GM18861 (cell line): ENCODE data around the gene BCAS3.
"Not testable (repeated sequence)": the region's sequence is repeated elsewhere in the genome, so short reads cannot be mapped to it uniquely, and the experiment has no call there.

Source experiments
- ATAC-seq: cut with Tn5 transposase; IDR thresholded peaks from one replicate; pipeline ENCODE4 v1.9.1; 2021; ENCODE audit not compliant: unreplicated experiment

The BCAS3 gene

GRCh38 chr17:60781880-60782412 lies 104.3 kb downstream of the BCAS3 start:
- no peak for ATAC-seq

- no peak for ATAC-seq
Observed at GRCh38 chr17:60782742-60783141, 105.1 kb downstream of the BCAS3 start.

- no peak for ATAC-seq
Observed at GRCh38 chr17:60790205-60790604, 112.6 kb downstream of the BCAS3 start.

DNA sequence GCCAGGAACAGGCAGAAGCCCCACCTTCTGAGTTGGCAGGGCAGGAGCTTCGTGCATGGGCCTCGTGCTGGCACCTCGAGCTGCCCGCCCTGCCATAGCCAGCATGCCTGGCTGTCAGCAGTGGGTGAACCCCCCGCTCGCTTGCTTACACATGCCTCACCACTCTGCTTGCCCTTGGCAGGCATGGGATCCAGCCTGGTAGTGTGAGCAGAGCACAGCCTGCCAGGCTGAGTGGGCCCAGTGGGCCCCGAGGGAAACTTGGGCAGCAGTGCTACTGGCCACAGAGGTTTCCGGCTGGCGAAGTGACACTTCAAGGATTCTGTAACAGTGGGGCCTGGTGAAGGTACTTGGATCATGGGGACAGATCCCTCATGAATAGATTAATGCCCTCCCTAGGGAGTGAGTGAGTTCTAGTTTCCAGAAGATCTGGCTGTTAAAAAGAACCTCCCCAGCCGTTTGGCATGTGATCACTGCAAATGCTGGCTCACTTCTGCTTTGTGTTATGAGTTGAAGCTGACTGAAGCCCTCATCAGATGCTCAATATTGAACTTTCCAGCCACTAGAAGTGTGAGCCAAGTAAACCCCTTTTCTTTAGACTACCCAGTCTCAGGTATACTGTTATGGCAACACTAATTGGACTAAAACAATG lies 114.7 kb downstream of the BCAS3 start:
- ATAC-seq = no peak

GRCh38 chr17:60798576-60798975 lies 120.9 kb downstream of the BCAS3 start:
- no peak for ATAC-seq

DNA sequence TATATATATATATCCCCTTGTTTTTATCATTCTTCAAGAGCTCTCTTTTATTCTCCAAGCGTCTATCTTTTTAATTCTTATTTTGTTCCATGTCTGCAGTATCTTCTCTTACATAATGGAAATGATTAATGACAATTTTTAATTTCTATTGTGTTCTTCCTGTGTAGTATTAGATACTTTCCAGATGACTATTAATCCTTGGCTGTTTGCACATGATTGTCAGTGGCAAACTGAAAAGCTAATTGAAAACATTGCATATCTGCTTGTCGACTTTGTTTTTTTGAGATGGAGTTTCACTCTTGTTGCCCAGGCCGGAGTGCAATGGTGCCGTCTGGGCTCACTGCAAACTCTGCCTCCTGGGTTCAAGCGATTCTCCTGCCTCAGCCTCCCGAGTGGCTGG lies 124.7 kb downstream of the BCAS3 start:
- ATAC-seq = no peak

- ATAC-seq = no peak
Observed at GRCh38 chr17:60803059-60803458, 125.4 kb downstream of the BCAS3 start.

DNA sequence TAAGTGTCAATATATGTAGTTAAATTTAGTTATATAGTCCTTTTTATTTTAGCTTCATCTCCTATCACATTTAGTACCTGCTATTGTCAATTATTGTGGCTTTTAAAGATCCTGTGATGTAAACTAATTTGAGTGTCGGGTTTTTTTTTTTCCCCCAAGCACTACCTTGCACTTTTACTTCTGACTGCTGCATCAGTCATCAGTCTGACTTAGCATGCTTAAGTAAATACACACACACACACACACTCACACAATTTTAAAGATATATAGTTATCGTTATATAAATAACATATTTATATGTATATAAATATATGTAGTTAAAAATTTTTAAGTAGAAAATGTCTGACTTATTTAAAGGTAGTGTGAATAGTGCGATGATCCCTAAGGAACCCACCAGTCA lies 127.2 kb downstream of the BCAS3 start:
- no peak for ATAC-seq

DNA sequence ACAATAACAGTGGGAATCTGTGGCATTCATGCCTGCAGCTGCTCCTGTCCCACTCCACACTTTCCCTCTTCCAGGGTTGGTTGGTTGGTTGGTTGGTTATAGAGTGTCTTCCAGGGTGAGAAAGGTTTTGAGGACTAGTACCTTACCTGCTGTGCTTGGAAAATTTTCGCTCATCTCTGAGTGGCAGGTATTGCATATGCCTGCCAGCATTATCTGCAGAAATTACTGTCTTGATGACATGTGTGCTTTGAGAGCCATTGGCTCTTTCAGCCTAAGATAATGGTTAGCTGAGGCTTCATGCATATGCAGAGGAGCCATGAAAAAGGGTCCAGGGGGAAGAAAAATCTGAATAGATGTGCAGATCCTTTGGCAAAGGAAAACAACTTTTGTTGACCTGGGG lies 131.8 kb downstream of the BCAS3 start:
- ATAC-seq = no peak

GRCh38 chr17:60814941-60815340 lies 137.3 kb downstream of the BCAS3 start:
- not testable (repeated sequence) for ATAC-seq

DNA sequence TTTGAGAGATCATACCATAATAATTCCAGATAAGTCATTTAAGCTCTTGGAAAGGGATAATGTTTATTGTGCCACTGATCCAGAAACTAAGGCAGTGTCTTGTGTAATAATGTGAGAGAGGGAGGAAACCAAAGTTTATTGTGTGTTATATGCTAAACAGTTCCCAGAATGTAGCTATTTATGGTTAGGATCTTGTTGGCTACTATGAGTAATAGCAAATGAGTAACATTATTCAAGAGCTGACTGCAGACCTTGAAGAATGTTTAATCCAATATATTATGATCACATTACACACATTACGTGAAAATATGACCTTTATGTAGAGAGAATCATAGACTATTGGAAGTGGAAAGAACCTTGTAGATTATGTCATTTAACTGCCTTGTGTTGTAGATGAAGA lies 139.5 kb downstream of the BCAS3 start:
- ATAC-seq = no peak

GRCh38 chr17:60819447-60820130 lies 141.9 kb downstream of the BCAS3 start:
- ATAC-seq = no peak

DNA sequence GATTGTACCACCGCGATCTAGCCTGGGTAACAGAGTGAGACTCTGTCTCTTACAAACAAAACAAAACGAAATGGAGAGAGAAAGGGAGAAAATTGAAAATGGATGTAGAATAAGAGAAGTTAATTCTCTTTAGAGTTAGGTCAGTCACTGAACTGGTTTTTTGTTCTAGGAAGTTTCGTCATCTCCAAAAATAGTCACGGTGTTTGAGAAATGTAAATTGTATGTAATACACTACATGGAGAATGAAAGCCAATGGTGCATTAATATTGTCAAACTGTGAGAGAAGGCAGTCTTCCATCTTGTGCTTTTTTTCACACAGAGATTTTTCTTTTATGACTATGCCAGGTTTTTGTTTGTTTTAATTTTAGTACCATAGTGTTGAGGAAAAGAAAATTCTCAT lies 145.9 kb downstream of the BCAS3 start:
- no peak for ATAC-seq

GRCh38 chr17:60825351-60825750 lies 147.7 kb downstream of the BCAS3 start:
- no peak for ATAC-seq

DNA sequence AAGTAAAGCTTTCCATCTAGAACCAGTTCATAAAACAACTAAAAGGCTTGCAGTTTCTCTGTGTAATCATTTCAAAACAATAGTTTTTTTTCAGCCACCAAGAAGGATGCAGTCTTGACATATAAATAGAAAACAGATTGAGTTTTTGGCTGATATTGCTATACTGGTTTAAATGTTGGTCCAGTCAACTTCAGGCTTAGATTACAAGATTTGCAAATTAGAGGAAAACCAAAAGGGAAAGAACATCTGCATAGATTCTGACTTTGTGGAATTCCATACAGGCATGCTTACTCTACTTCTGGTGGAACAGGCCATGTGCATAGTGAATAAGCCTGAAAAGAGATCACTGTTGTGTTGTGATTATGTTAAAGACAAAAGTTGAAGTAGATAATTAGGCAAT lies 150.3 kb downstream of the BCAS3 start:
- no peak for ATAC-seq

DNA sequence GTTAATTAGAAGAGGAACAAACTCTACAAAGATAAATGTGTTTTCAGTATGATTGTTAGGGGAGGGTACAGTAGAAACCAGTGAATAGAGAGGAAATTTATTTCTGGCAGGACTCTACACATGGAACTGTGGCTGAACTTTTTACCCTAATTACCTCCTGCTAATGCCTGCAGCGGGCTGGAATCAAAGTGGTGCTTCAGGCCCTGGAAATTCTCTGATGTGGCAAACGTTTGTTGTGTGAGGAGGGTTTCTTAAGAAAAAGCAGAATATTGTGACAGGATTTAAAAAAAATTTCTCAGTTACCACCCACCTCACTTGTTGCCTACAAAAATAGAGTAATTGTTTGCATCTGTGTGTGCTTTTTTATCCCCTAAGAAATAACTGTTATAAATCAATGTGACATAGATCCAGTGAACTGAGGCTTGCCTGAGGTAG lies 154.5 kb downstream of the BCAS3 start:
- ATAC-seq = no peak

DNA sequence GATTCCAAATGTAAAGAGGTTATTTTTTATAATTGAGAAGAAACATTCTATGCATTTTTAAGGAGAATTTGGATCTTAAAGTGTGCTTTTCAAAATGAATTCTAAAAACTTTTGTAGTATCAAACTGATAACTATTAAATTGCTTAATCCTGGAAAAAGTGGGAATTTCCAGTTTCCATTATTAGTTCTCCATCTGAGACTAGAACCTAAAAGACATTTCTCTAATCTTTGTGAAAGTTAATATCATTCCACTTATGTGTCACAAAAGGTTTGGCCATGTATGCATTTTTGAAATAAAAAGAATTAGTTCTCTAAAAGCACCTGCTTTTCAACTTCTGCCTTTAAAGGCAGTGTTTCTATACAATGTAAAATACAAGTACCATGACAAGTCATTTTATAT lies 155.0 kb downstream of the BCAS3 start:
- ATAC-seq = no peak

DNA sequence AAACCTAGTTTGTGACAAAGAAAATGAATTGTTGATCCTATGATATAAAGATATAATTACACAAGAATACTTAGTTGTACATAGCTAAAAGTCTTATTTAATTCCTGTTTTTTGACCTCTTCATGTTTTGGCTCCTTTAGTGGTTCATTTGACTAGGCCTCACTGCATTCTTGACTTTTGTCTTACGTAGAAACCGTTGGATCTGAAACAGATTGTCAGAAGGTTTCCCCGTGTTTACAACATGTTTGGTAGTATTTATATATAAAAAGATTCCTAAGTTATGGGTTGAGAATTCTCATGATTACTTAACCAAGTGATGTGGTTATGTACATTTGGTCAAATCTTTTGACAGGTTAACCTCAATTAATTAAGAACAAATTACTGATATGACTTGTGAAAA lies 162.8 kb downstream of the BCAS3 start:
- no peak for ATAC-seq

- no peak for ATAC-seq
Observed at GRCh38 chr17:60845012-60845411, 167.4 kb downstream of the BCAS3 start.

DNA sequence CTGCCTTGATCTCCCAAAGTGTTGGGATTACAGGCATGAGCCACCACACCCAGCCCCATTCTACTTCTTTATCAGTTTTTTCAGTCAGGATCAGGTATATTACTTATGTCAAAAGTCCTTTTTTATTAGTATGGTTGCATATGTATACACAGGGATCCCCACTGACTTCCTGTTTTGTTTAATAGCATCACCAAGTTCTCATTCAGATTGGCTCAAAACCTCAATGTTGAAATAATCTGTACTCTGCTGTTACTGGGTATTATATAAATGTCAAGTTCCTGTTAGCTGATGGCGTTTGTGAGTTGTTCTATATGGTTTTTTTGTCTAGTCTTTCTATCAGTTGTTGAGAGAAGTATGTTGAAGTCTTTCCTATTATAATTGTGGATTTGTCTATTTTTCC lies 168.5 kb downstream of the BCAS3 start:
- no peak for ATAC-seq

DNA sequence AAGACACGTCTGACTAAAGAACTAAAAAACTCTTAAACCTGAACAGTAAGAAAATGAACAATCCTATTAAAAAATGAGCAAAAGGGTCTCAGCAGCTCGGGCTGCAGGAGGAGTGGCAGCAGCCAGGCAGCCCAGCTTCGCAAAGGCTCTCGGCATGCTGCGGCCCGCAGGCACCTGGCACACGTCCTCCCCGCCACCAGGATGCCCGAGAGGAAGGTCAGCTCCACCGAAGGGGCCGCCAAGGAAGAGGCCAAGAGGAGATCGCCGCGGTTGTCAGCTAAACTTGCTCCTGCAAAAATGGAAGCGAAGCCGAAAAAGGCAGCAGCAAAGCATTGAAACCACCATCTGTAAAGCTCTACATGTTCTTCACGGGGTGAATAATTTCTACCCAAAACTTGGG lies 173.5 kb downstream of the BCAS3 start:
- ATAC-seq = no peak

DNA sequence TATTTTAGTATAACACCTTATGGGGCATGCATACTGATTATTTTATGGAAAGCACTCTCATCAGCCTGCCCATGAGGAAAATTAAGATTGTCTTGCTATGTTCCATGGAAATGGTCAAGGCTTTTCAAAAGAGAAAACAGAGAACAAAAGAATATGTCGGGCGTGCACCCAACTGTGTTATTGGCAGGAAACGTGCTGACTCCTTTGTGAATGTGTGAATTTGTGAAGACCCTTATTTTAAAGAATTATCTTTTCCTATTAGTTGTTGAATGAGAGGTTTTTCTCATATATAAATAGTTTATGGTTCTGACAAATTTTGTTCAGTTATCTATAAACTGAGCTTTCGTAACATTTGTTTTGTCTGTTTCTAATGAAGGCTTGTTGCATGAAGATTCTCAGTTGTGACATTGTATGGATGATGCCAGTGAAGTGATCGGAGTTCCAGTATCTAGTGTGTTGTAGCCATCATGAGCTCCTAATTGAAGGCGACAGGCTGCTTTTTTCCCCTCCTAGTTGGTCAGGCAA lies 180.0 kb downstream of the BCAS3 start:
- ATAC-seq = no peak
